ENCODE measurements around the gene JAZF1.

DNA sequence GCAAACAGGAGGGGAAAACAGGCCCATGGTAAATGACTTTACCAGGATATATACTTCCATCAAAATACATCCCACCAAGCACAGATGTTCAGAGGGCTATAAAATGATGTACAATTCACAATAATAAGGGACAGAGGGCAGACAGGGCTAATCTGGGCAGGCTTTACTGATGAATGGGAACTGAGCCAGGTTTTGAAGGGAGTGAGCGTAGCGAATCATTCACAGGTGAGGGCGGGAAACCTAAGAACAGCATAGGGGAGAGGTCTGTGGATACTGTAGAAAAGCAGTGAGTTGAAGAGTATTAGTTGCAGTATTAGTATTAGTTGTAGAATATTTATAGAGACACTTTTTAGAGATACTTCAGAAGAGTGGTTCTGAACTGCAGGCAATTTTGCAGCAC is 180.8 kb downstream of the JAZF1 start:
- TF ChIP-seq, protein P1, sequence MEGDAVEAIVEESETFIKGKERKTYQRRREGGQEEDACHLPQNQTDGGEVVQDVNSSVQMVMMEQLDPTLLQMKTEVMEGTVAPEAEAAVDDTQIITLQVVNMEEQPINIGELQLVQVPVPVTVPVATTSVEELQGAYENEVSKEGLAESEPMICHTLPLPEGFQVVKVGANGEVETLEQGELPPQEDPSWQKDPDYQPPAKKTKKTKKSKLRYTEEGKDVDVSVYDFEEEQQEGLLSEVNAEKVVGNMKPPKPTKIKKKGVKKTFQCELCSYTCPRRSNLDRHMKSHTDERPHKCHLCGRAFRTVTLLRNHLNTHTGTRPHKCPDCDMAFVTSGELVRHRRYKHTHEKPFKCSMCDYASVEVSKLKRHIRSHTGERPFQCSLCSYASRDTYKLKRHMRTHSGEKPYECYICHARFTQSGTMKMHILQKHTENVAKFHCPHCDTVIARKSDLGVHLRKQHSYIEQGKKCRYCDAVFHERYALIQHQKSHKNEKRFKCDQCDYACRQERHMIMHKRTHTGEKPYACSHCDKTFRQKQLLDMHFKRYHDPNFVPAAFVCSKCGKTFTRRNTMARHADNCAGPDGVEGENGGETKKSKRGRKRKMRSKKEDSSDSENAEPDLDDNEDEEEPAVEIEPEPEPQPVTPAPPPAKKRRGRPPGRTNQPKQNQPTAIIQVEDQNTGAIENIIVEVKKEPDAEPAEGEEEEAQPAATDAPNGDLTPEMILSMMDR (IDR thresholded peaks at IDR 0.05; ENCODE audit: insufficient read depth, low read length), result no peak
- TF ChIP-seq POLR2AphosphoS5 (IDR thresholded peaks at IDR 0.05; ENCODE audit: low read depth) (no peak), SPI1 (IDR thresholded peaks at IDR 0.05; ENCODE audit: borderline replicate concordance, low read depth) (no peak), GABPA (IDR thresholded peaks at IDR 0.05; ENCODE audit: low read depth) (no peak)
- TF ChIP-seq, protein P2, sequence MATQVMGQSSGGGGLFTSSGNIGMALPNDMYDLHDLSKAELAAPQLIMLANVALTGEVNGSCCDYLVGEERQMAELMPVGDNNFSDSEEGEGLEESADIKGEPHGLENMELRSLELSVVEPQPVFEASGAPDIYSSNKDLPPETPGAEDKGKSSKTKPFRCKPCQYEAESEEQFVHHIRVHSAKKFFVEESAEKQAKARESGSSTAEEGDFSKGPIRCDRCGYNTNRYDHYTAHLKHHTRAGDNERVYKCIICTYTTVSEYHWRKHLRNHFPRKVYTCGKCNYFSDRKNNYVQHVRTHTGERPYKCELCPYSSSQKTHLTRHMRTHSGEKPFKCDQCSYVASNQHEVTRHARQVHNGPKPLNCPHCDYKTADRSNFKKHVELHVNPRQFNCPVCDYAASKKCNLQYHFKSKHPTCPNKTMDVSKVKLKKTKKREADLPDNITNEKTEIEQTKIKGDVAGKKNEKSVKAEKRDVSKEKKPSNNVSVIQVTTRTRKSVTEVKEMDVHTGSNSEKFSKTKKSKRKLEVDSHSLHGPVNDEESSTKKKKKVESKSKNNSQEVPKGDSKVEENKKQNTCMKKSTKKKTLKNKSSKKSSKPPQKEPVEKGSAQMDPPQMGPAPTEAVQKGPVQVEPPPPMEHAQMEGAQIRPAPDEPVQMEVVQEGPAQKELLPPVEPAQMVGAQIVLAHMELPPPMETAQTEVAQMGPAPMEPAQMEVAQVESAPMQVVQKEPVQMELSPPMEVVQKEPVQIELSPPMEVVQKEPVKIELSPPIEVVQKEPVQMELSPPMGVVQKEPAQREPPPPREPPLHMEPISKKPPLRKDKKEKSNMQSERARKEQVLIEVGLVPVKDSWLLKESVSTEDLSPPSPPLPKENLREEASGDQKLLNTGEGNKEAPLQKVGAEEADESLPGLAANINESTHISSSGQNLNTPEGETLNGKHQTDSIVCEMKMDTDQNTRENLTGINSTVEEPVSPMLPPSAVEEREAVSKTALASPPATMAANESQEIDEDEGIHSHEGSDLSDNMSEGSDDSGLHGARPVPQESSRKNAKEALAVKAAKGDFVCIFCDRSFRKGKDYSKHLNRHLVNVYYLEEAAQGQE (IDR thresholded peaks at IDR 0.05; ENCODE audit: insufficient replicate concordance, low read depth), result no peak

All from HL-60 (cell line).